ENCODE data around the gene C1RL. TPM values are rescaled to one million over a fixed set of nuclear protein-coding genes. Genes with fewer than 3 reads are reported as not detected.

C1RL gene
- total RNA-seq, 1 donor from 2014 or later: 196 TPM

GRCh38 chr12:7117670-7118069 is 8.7 kb upstream of the C1RL start:
- Histone ChIP-seq H3K4me3 (no peak overlapping the region), H3K27me3 (no peaks in the 10 kb centered on the region), H3K9me3 (no peaks in the 10 kb centered on the region), H3K36me3 (peaks cover 0 to 14% of the 10 kb centered on the region in 2 donors), H3K4me1 (no peaks in the 10 kb centered on the region), H3K27ac (no peak overlapping the region)
- intact Hi-C loops (cut with DNase I): no loop called here
- TF ChIP-seq CTCF (IDR thresholded peaks at IDR 0.05): no peak
- peak in 1 of 2 donors; percentile 38 for DNase-seq (ENCODE audit: low spot score in 2 of 2)

- intact Hi-C loops (cut with DNase I): no loop called here
- no peaks in the 10 kb centered on the region for H3K4me1 ChIP-seq
- no peaks in the 10 kb centered on the region for H3K27me3 ChIP-seq
- no peak for TF ChIP-seq CTCF (IDR thresholded peaks at IDR 0.05)
- H3K4me3 ChIP-seq: no peak overlapping the region
- H3K27ac ChIP-seq: no peak overlapping the region
- peak in 1 of 2 donors; percentile 46 for DNase-seq (ENCODE audit: low spot score in 2 of 2)
- no peaks in the 10 kb centered on the region for H3K9me3 ChIP-seq
- peaks cover 0 to 14% of the 10 kb centered on the region in 2 donors for H3K36me3 ChIP-seq
Measured at GRCh38 chr12:7116916-7117315, 7.9 kb upstream of the C1RL start.

GRCh38 chr12:7116196-7116595 is 7.2 kb upstream of the C1RL start:
- peak in 1 of 2 donors; percentile 5 for DNase-seq (ENCODE audit: low spot score in 2 of 2)
- Histone ChIP-seq H3K27ac (no peak overlapping the region), H3K9me3 (no peaks in the 10 kb centered on the region), H3K4me3 (no peak overlapping the region), H3K4me1 (no peaks in the 10 kb centered on the region), H3K27me3 (no peaks in the 10 kb centered on the region), H3K36me3 (peaks cover 0 to 14% of the 10 kb centered on the region in 2 donors)
- TF ChIP-seq CTCF (IDR thresholded peaks at IDR 0.05): no peak
- intact Hi-C loops (cut with DNase I): no loop called here

- DNase-seq (ENCODE audit: low spot score in 2 of 2): no peak
- peaks cover 0 to 14% of the 10 kb centered on the region in 2 donors for H3K36me3 ChIP-seq
- no peak overlapping the region for H3K4me3 ChIP-seq
- intact Hi-C loops (cut with DNase I): no loop called here
- H3K27me3 ChIP-seq: no peaks in the 10 kb centered on the region
- H3K27ac ChIP-seq: no peak overlapping the region
- no peak for TF ChIP-seq CTCF (IDR thresholded peaks at IDR 0.05)
- H3K4me1 ChIP-seq: no peaks in the 10 kb centered on the region
- H3K9me3 ChIP-seq: no peaks in the 10 kb centered on the region
Measured at GRCh38 chr12:7114851-7115250, 5.8 kb upstream of the C1RL start.

- Histone ChIP-seq H3K9me3 (no peaks in the 10 kb centered on the region), H3K36me3 (peaks cover 0 to 14% of the 10 kb centered on the region in 2 donors), H3K4me1 (peaks cover 3 to 6% of the 10 kb centered on the region in 2 donors), H3K27ac (no peak overlapping the region), H3K27me3 (no peaks in the 10 kb centered on the region), H3K4me3 (no peak overlapping the region)
- DNase-seq (ENCODE audit: low spot score in 2 of 2): no peak
- TF ChIP-seq CTCF (IDR thresholded peaks at IDR 0.05): no peak
- intact Hi-C loops (cut with DNase I): no loop called here
Measured at GRCh38 chr12:7114008-7114407, 5.0 kb upstream of the C1RL start.

- no peak overlapping the region for H3K27ac ChIP-seq
Measured at GRCh38 chr12:7113389-7113871, 4.4 kb upstream of the C1RL start.

More at GRCh38 chr12:7113389-7113871, 4.4 kb upstream of the C1RL start:
- DNase-seq (ENCODE audit: low spot score in 2 of 2): no peak
- Histone ChIP-seq H3K9me3 (no peaks in the 10 kb centered on the region), H3K4me1 (peaks cover 3 to 6% of the 10 kb centered on the region in 2 donors), H3K36me3 (peaks cover 0 to 14% of the 10 kb centered on the region in 2 donors), H3K4me3 (no peak overlapping the region), H3K27me3 (no peaks in the 10 kb centered on the region)
- peak; percentile 65 to 86 (median 80) for TF ChIP-seq CTCF (IDR thresholded peaks at IDR 0.05)
- intact Hi-C loops (cut with DNase I): loop anchor here (1.0 to 2.0 kb wide), 2 partner anchors 53 to 169 kb away; partner anchors contain the start of genes C12orf57 and C1S
